Stomach smooth muscle (tissue), 2 donors: ENCODE results near the gene BPIFB2.
"Not testable (repeated sequence)": the region's sequence is repeated elsewhere in the genome, so short reads cannot be mapped to it uniquely, and the experiment has no call there.

Experiments
- H3K27ac ChIP-seq: one replicate; pipeline ENCODE4 v1.7.0; 2013; ENCODE audit warnings: mild to moderate bottlenecking, low read length, inconsistent platforms
- H3K27me3 ChIP-seq, 2 donors: one replicate each; pipeline ENCODE4 v1.7.0; 2013; ENCODE audit warnings: low read length in 2 of 2; ENCODE audit not compliant: insufficient read depth in 2 of 2, control insufficient read depth in 1 of 2
- H3K36me3 ChIP-seq, 2 donors: one replicate each; pipeline ENCODE4 v1.7.0; 2013; ENCODE audit warnings: low read length in 2 of 2; ENCODE audit not compliant: control insufficient read depth in 2 of 2, insufficient read depth in 2 of 2
- H3K4me1 ChIP-seq: one replicate; pipeline ENCODE4 v1.7.0; 2013; ENCODE audit warnings: low read length; ENCODE audit not compliant: control insufficient read depth, insufficient read depth
- H3K4me3 ChIP-seq, 2 donors: one replicate each; pipeline ENCODE4 v1.7.0; 2013; ENCODE audit warnings: low read length in 2 of 2
- H3K9ac ChIP-seq, 2 donors: one replicate each; pipeline ENCODE4 v1.7.0; 2013; ENCODE audit warnings: low read length in 2 of 2, mild to moderate bottlenecking in 1 of 2
- H3K9me3 ChIP-seq, 2 donors: one replicate each; pipeline ENCODE4 v1.7.0; 2013; ENCODE audit warnings: low read length in 2 of 2; ENCODE audit not compliant: control insufficient read depth in 2 of 2
- donor health status: healthy.
- donor health status: Pancreatic carcinoma.

BPIFB2 gene

DNA sequence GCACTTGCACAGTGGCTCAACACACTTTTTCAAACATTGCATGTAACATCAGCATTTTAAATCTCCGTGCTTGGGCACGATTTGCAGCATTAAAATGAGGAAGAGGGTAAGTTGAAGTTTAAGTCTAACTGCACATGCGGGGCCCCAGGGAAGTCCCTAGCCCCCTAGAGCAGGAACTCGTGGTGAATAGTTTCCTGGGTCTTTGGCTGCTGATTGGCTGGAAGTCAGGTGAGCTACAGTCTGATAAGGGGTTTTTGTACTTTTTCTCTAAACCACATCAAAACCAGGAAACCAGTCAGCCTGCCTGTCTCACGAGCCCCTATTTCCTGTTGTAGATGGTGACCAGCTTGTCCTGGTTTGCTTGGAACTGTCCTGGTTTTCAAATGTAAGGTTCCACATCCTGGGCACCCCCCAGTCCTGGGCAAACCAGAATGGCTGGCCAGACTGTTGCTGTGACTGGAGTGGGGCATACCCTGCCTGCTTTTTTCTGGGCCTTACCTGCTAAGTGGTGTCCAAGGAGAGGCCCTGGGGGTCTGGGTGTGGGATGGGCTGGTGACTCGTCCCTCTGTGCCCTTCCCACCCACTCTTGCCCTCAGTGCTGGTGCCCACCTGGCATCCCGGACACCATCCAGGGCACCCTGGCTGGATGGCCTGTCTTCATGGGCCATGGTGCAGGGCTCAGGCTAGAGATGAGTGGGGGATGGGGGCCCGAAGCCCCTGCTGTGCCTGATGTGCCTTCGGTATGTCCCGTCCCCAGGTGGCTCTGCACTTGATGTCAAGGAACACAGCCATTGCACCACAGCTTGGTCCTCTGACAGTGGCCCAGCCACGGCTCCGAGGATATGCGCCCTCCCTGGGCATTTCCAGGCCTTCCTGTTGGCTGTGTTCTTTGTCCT is 35.1 kb upstream of the BPIFB2 start:
- no peak overlapping the region for H3K4me3 ChIP-seq
- no peaks in the 10 kb centered on the region for H3K9me3 ChIP-seq
- no peak overlapping the region for H3K27ac ChIP-seq
- H3K36me3 ChIP-seq: no peaks in the 10 kb centered on the region
- no peaks in the 10 kb centered on the region for H3K27me3 ChIP-seq
- no peak overlapping the region for H3K9ac ChIP-seq
- H3K4me1 ChIP-seq: no peaks in the 10 kb centered on the region

DNA sequence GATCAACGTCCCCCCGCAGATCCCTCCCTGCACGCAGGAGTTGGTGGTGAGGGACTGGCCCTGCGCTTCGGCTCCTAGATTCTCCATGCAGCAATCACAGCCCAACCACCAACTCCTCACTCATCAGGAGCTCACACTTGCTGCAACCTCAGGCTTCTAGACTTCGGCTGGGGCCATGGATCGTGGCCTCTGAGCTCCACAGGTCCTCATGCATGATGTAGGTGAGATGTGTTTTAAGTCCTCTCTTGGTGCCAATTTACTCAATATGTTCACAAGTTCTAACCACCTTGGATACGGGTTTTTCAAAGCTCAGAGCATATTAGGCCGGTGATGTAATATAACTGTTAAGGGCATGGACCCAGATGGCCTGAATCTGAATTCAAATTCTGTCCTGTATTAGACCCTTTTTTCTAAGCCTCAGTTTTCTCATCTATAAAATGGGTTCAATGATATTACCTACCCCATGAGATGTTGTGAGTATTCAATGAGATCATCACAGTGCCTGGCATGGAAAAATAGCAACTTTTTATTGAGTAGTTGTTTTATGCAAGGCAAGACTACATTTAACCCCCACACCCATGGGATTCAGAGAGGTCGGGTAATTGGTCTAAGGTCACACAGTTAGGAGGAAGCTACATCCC is 34.3 kb upstream of the BPIFB2 start:
- H3K9ac ChIP-seq: no peak overlapping the region
- no peaks in the 10 kb centered on the region for H3K36me3 ChIP-seq
- no peaks in the 10 kb centered on the region for H3K4me1 ChIP-seq
- H3K27me3 ChIP-seq: no peaks in the 10 kb centered on the region
- no peak overlapping the region for H3K27ac ChIP-seq
- H3K9me3 ChIP-seq: no peaks in the 10 kb centered on the region
- no peak overlapping the region for H3K4me3 ChIP-seq

- H3K9me3 ChIP-seq, H3K9ac ChIP-seq, H3K4me1 ChIP-seq, H3K36me3 ChIP-seq, H3K4me3 ChIP-seq, H3K27me3 ChIP-seq, H3K27ac ChIP-seq: not testable (repeated sequence)
Measured at GRCh38 chr20:32974204-32975064, 33.1 kb upstream of the BPIFB2 start.

DNA sequence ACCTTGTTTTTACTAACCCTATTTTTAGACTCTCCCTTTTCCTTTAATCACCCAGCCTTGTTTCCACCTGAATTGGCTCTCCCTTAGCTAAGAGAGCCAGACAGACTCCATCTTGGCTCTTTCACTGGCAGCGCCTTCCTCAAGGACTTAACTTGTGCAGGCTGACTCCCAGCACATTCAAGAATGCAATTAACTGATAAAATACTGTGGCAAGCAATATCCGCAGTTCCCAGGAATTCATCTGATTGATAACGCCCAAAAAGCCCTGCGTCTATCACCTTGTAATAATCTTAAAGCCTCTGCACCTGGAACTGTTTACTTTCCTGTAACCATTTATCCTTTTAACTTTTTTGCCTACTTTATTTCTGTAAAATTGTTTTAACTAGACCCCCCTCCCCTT is 32.4 kb upstream of the BPIFB2 start:
- H3K9me3 ChIP-seq, H3K36me3 ChIP-seq, H3K4me3 ChIP-seq, H3K27me3 ChIP-seq, H3K4me1 ChIP-seq, H3K27ac ChIP-seq, H3K9ac ChIP-seq: not testable (repeated sequence)

DNA sequence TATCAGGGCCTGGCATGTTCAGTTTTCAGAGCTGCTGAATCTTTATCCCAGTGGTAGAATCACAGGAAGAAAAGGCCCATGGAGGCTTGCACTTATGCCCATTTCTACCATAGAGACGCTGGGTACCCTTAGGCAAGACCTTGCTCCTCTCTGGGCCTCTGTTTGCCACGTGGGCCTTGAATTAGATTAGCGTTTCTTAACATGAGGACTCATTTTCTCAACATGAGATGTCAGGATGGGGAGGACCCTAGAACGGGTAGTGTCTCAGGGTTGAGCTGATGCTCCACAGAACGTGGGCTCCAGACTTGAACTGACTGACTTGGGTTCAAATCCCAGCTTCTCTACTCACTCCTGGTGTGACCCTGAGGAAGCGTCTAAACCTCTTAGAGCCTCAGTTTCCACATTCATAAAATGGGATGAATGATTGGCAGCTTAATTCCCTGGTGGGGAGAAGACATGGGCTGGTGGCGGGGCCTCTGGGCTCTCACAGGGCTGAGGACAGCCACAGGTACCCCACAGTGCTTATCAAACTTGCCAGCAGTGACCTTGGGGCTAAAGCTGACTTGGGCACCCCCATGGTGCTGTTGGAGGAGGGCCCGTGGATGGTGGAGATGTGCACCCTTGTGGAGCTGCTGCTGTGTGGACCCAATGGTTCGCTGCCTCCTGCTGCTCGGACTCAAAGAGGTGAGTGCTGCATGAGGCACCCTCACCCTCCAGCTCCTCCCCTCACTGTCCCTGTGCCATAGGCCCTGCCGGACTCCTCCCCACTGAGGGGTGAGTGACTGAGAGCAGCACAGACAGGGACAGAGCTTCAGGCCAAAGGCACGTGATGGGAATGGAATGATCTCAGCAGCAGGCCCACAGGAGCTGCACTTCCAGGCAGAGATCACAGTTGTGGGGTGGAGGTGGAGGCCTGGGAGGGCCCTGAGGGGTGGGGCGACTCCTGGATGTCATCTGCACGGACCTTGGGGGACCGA is 31.5 kb upstream of the BPIFB2 start:
- Histone ChIP-seq H3K4me1 (no peaks in the 10 kb centered on the region), H3K27me3 (peaks cover 0 to 2% of the 10 kb centered on the region in 2 donors), H3K36me3 (no peaks in the 10 kb centered on the region), H3K9me3 (no peaks in the 10 kb centered on the region), H3K9ac (no peak overlapping the region), H3K27ac (no peak overlapping the region), H3K4me3 (no peak overlapping the region)

- no peak overlapping the region for H3K9ac ChIP-seq
- no peak overlapping the region for H3K4me3 ChIP-seq
Measured at GRCh38 chr20:32976746-32977145, 30.8 kb upstream of the BPIFB2 start.

GRCh38 chr20:32977281-32978008 is 30.1 kb upstream of the BPIFB2 start:
- Histone ChIP-seq H3K4me1 (no peaks in the 10 kb centered on the region), H3K27me3 (peaks cover 0 to 2% of the 10 kb centered on the region in 2 donors), H3K36me3 (no peaks in the 10 kb centered on the region), H3K27ac (no peak overlapping the region), H3K9me3 (no peaks in the 10 kb centered on the region), H3K4me3 (no peak overlapping the region), H3K9ac (no peak overlapping the region)

More at GRCh38 chr20:32976746-32977145, 30.8 kb upstream of the BPIFB2 start:
- no peaks in the 10 kb centered on the region for H3K9me3 ChIP-seq
- no peaks in the 10 kb centered on the region for H3K4me1 ChIP-seq
- no peak overlapping the region for H3K27ac ChIP-seq
- peaks cover 0 to 2% of the 10 kb centered on the region in 2 donors for H3K27me3 ChIP-seq
- H3K36me3 ChIP-seq: no peaks in the 10 kb centered on the region

GRCh38 chr20:32978009-32978335 is 29.5 kb upstream of the BPIFB2 start:
- H3K9me3 ChIP-seq: no peaks in the 10 kb centered on the region
- H3K4me3 ChIP-seq: no peak overlapping the region
- no peaks in the 10 kb centered on the region for H3K36me3 ChIP-seq
- no peak overlapping the region for H3K9ac ChIP-seq
- H3K27ac ChIP-seq: no peak overlapping the region
- H3K27me3 ChIP-seq: peaks cover 0 to 2% of the 10 kb centered on the region in 2 donors
- H3K4me1 ChIP-seq: no peaks in the 10 kb centered on the region

- no peaks in the 10 kb centered on the region for H3K9me3 ChIP-seq
- H3K27ac ChIP-seq: no peak overlapping the region
- no peaks in the 10 kb centered on the region for H3K4me1 ChIP-seq
- H3K36me3 ChIP-seq: no peaks in the 10 kb centered on the region
- H3K9ac ChIP-seq: no peak overlapping the region
- peaks cover 0 to 2% of the 10 kb centered on the region in 2 donors for H3K27me3 ChIP-seq
- H3K4me3 ChIP-seq: no peak overlapping the region
Measured at GRCh38 chr20:32979201-32979998, 28.1 kb upstream of the BPIFB2 start.
